Right atrium auricular region (tissue), 2 donors: ENCODE results near the gene NKX1-2. TPM values are rescaled to one million over a fixed set of nuclear protein-coding genes. Genes with fewer than 3 reads are reported as not detected.

Source experiments
- DNase-seq: peaks from one replicate; pipeline ENCODE4 v3.0.0-alpha.2; 2019; ENCODE audit warnings: low spot score
- H3K27ac ChIP-seq, 2 donors: fragments of 200-600 bp; sonication (generic); 1 replicate in 1 of 2; 2 replicates in 1 of 2; pipeline ENCODE4 v1.5.1; 2016 to 2019
- H3K27me3 ChIP-seq, 2 donors: fragments of 200-600 bp; sonication (generic); one replicate each; pipeline versions ENCODE4 v1.5.1 to v1.6.0; 2017 to 2019
- H3K36me3 ChIP-seq: fragments of 200-600 bp; sonication (generic); one replicate; pipeline ENCODE4 v1.5.1; 2016
- H3K4me1 ChIP-seq, 2 donors: fragments of 200-600 bp; sonication (generic); one replicate each; pipeline versions ENCODE4 v1.5.1 to v1.6.0; 2017 to 2019
- H3K4me3 ChIP-seq, 2 donors: fragments of 200-600 bp; sonication (generic); 1 replicate in 1 of 2; 2 replicates in 1 of 2; pipeline ENCODE4 v1.5.1; 2017 to 2019; ENCODE audit warnings: mild to moderate bottlenecking in 1 of 2, moderate library complexity in 1 of 2
- H3K9me3 ChIP-seq, 2 donors: fragments of 200-600 bp; sonication (generic); one replicate each; pipeline ENCODE4 v1.5.1; 2019
- CTCF ChIP-seq, 2 donors: fragments of 200-600 bp; sonication (generic); IDR thresholded peaks; one replicate each; pipeline ENCODE4 v1.5.1; 2019; ENCODE audit warnings: antibody characterized with exemption in 2 of 2
- total RNA-seq, 2 donors: library from RNA; depleted of rRNA; stranded (reverse); fragments of >200 nt; gene quantifications; one replicate each; pipeline ENCODE4 v1.1.0, GENCODE V29; 2016

The NKX1-2 gene
- total RNA-seq, 2 donors from 2014 or later: not detected

GRCh38 chr10:124408357-124408756 lies 41.5 kb downstream of the NKX1-2 start:
- Histone ChIP-seq H3K9me3 (no peaks in the 10 kb centered on the region), H3K36me3 (peaks cover 50% of the 10 kb centered on the region), H3K27me3 (no peaks in the 10 kb centered on the region), H3K27ac (no peak overlapping the region), H3K4me3 (no peak overlapping the region), H3K4me1 (peaks cover 0 to 4% of the 10 kb centered on the region in 2 donors)
- TF ChIP-seq CTCF (IDR thresholded peaks at IDR 0.05): no peak
- no peak for DNase-seq

- no peaks in the 10 kb centered on the region for H3K9me3 ChIP-seq
- no peaks in the 10 kb centered on the region for H3K27me3 ChIP-seq
- no peak for DNase-seq
- TF ChIP-seq CTCF (IDR thresholded peaks at IDR 0.05): no peak
- no peak overlapping the region for H3K4me3 ChIP-seq
- H3K4me1 ChIP-seq: peaks cover 0 to 6% of the 10 kb centered on the region in 2 donors
- peaks cover 59% of the 10 kb centered on the region for H3K36me3 ChIP-seq
- H3K27ac ChIP-seq: no peak overlapping the region
These were observed 42.4 kb downstream of the NKX1-2 start for GRCh38 chr10:124407456-124407855.

GRCh38 chr10:124403548-124403947 lies 46.3 kb downstream of the NKX1-2 start:
- Histone ChIP-seq H3K27ac (no peak overlapping the region), H3K4me1 (peaks cover 0 to 6% of the 10 kb centered on the region in 2 donors), H3K27me3 (no peaks in the 10 kb centered on the region), H3K36me3 (peaks cover 80% of the 10 kb centered on the region), H3K4me3 (no peak overlapping the region), H3K9me3 (no peaks in the 10 kb centered on the region)
- TF ChIP-seq CTCF (IDR thresholded peaks at IDR 0.05): peak; percentile 38 to 73
- DNase-seq: no peak

- Histone ChIP-seq H3K36me3 (peaks cover 82% of the 10 kb centered on the region), H3K27ac (no peak overlapping the region), H3K9me3 (no peaks in the 10 kb centered on the region), H3K4me3 (no peak overlapping the region), H3K4me1 (peaks cover 0 to 6% of the 10 kb centered on the region in 2 donors), H3K27me3 (no peaks in the 10 kb centered on the region)
- TF ChIP-seq CTCF (IDR thresholded peaks at IDR 0.05): no peak
- DNase-seq: no peak
These were observed 47.6 kb downstream of the NKX1-2 start for GRCh38 chr10:124402273-124402672.

- TF ChIP-seq CTCF (IDR thresholded peaks at IDR 0.05): no peak
- Histone ChIP-seq H3K4me1 (peaks cover 0 to 6% of the 10 kb centered on the region in 2 donors), H3K4me3 (no peak overlapping the region), H3K27ac (no peak overlapping the region), H3K36me3 (peaks cover 82% of the 10 kb centered on the region), H3K9me3 (no peaks in the 10 kb centered on the region), H3K27me3 (no peaks in the 10 kb centered on the region)
- no peak for DNase-seq
These were observed 48.2 kb downstream of the NKX1-2 start for GRCh38 chr10:124401633-124402032.

Other genes starting within 250 kb of the NKX1-2 start
- 10 to 100 TPM; 42.1 to 49.8 TPM for gene OAT, start 31.1 kb downstream of the NKX1-2 start, total RNA-seq
- 10 to 100 TPM; 10.3 to 23.7 TPM for gene LHPP, start 11.8 kb upstream of the NKX1-2 start, total RNA-seq